K562 treated with DMSO at 1 percent for 12 hours (cell line): ENCODE measurements around the gene C19orf67. TPM values are rescaled to one million over a fixed set of nuclear protein-coding genes. Genes with fewer than 3 reads are reported as not detected.

ENCODE experiments used
- total RNA-seq: library from RNA; unstranded; fragments of 300-600 nt; gene quantifications from 2 replicates; pipeline ENCODE4 v1.2.3, GENCODE V29; 2022; ENCODE audit not compliant: insufficient read depth

The C19orf67 gene
- not detected in 2 replicates for total RNA-seq

DNA sequence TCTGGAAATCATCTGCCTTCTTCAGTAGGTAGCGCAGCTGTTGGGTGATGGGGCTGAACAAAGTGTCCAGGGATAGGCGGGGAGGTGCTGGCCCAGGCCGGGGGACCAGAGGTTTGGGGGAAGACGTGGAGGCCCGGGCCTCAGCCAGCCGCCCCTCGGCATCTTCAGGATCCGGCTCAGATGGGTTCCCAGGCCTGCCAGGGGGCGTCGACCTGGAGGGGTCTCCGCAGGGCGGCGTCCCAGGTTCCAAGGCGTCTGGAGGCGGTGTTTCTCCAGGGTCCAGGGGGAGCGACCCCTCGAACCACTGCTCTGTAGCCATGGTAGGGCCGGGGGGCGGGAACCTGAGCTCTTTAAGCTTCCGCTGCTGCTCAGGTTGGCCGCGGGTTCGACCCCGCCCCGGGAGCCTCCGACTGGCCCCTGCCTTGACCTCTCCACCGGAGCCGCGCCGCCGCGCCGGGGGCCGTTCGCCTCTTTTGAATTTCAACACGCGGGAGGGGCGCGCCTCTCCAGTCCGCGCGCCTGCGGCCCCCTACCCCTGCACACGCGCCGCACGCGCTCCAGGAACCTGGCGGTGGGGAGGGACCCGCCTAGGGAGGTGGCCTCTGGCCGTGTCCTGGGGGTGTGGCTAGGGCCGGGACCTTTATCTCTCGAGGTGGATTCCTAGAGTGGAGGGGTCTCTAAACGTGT, at the start of gene C19orf67:
C19orf67 (minus strand) TSS at position 475 of the 687 bp plus-strand sequence; CDS start at position 319, 156 bp downstream.

DNA sequence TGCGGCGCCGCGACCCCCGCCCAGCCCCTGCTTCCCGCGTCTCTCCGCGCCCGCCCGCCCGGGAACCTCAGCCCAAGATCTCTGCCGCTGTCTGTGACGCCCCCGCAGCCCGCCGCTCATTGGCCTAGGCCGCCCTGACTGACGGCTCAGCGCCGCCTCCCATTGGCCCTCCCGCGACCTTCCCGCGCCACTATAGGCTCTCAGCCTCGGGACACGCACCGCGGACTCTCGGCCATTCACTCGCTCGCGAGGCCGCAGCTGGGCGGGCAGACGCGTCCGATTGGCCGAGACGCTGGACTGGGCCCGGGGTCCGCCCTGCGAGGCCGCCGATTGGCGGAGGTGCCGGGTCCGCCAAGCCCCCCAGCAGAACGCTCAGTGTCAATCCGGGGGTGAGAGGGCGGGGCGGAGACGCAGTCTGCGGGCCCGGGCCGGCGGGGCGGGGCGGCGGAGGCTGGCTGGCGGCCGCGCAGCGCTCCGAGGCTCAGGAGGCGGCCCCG, 32.1 kb upstream of the C19orf67 start, which contains the start of gene PRKACA:
PRKACA (minus strand) TSS at position 95 of the 497 bp plus-strand sequence. CDS start 215 bp downstream, outside the sequence.

DNA sequence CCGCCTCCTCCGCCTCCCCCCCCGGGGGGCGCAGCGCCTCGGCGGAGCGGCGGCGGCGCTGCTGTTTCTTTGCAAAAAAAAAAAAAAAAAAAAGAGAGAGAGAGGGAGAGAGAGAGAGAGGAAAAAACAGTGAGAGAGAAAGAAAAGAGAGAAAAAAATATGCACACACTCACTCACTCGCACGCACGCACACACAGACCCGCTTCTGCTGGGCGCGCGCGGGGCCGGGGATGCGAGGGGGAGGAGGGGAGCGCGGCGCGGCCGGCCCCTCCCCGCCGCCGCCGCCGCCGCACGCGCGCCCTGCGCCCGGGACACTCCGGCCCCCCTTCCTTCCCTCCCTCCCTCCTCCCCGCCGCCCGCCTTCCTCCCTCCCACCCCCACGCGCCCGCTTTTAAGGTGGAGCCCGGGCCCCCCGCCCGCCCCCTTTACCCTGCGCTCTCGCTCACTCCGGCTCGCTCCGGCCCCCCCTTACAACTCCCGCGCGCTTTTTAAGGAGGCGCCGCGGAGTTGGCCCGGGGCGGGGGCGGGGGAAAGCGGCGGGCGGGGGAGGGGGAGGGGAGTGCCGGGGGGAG, 5.0 kb upstream of the C19orf67 start, which contains the start of gene SAMD1:
SAMD1 (minus strand) TSS at position 243 of the 572 bp plus-strand sequence.

DNA sequence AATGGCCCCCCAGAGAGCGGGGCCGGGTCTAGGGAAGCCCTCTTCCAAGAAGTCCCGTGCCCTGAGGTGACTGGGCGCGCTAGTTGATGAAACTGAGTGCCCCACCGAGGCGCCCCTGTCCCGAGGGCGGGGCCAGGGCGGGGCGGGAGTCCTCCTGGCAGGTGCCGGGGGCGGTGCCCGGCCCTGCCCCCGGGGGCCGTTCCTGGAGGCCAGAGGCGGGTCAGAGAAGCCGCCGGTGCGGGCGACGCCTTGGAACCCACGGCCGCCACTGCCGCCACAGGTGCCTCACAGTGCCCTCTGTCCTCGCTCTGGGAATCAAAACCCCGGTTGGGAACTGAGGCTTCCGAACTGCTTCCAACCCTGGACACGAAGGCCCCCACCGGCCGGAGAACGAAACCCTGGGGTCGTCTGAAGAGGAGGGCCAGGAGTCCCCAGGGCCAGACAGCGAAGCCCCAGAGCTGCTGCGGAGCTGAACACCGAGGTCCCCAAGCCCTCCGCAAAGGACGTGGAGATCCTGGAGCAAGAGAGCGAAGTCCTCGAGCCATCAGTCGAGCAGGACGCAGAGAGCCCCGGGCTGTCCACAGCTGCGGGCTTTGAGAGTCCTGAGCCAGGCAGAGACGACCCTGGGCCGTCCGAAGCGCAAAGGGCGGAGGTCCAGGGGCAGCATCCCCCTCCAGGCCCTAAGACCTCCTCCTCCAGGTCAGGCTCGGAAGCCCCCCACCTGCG, 12.9 kb downstream of the C19orf67 start, which contains the start of gene MISP3:
MISP3 (plus strand) TSS at position 252 of the 726 bp plus-strand sequence. CDS start 524 bp downstream, outside the sequence.

DNA sequence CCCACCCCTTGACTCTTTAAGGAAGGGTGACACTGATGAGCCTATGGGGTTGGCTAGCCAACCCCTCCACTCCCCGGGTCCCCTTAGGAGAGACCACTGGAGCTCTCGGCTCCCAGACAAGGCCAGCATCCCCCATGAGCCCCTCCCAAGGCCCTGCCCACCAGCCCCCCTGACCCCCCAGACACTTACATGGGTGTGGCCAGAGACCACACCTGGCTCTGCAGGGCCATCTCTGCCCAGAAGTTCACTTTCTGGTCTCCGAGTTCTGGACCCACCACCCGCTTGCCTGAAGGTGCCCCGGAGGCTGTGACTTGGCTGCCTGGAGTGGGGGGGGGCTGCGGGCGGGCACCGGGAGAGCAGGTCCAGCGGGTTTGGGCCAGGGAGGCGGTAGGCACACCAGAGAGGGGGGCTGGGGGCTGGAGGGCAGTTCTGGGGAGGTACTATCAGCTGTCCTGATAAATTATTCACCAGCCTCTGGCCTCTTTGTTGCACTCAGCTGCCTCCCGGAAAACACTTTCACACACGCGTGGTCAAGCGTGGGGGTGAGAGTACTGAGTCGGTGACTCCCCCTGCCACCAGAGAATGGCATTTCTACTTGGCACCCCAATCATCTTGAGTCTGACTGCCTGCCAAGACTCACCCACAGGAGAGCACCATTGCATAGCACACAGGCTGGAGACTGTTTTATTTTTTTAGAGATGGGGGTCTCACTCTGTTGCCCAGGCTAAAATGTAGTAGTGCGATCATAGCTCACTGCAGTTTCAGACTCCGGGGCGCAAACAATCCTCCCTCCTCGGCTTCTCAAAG, 23.6 kb downstream of the C19orf67 start, which contains the start of gene PALM3:
PALM3 (minus strand) TSS at position 326 of the 807 bp plus-strand sequence; CDS start at position 230, 96 bp downstream.

DNA sequence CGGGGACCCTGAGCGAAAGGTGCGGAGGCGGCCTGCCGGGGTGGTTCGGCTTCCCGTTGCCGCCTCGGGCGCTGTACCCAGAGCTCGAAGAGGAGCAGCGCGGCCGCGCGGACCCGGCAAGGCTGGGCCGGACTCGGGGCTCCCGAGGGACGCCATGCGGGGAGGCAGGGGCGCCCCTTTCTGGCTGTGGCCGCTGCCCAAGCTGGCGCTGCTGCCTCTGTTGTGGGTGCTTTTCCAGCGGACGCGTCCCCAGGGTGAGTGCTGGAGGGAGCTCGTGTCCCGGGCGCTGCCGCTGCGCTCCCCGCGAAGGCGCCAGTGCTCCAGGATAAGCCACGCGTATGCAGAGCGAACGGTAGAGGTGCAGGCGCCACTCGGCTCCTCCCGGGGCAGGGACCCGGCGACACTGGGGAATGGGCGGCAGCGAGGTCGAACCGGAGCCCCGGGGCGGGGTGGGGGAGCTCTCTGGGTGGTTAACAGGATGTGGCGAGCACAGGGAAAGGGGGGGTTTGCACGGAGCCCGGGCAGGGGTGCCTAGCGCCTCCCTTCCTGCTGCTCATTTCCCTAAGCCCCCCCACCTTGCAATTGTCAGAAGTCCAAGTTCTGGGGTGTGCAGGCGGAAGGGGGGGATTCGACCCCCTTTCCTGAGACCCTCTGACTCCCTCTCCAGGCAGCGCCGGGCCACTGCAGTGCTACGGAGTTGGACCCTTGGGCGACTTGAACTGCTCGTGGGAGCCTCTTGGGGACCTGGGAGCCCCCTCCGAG, 53.7 kb downstream of the C19orf67 start, which contains the start of gene IL27RA:
IL27RA (plus strand) TSS at position 44 of the 762 bp plus-strand sequence; CDS start at position 155, 111 bp downstream.

Other genes starting within 250 kb of the C19orf67 start
- not detected in 2 replicates for gene NANOS3, start 208.6 kb downstream of the C19orf67 start, total RNA-seq
- 10.9 and 12.5 TPM in 2 replicates for gene BRME1, start 179.7 kb downstream of the C19orf67 start, total RNA-seq
- gene CC2D1A, start 179.6 kb downstream of the C19orf67 start, total RNA-seq, result 24.9 and 41.3 TPM in 2 replicates
- gene PODNL1, start 147.4 kb downstream of the C19orf67 start, total RNA-seq, result 1.2 and 2.6 TPM in 2 replicates
- 50.7 and 69.3 TPM in 2 replicates for gene DCAF15, start 133.3 kb downstream of the C19orf67 start, total RNA-seq
- gene RFX1, start 79.5 kb downstream of the C19orf67 start, total RNA-seq, result 8.6 and 11.3 TPM in 2 replicates
- gene RLN3, start 57.6 kb downstream of the C19orf67 start, total RNA-seq, result not detected in 2 replicates
- 10.6 and 15.2 TPM in 2 replicates for gene IL27RA, start 54.0 kb downstream of the C19orf67 start, total RNA-seq
- gene PALM3, start 23.7 kb downstream of the C19orf67 start, total RNA-seq, result 1.8 and 2.3 TPM in 2 replicates
- 3.6 and 5.1 TPM in 2 replicates for gene MISP3, start 13.0 kb downstream of the C19orf67 start, total RNA-seq
- 37.9 and 57.0 TPM in 2 replicates for gene SAMD1, start 5.0 kb upstream of the C19orf67 start, total RNA-seq
- 47.4 and 104 TPM in 2 replicates for gene PRKACA, start 32.0 kb upstream of the C19orf67 start, total RNA-seq
- gene ASF1B, start 50.8 kb upstream of the C19orf67 start, total RNA-seq, result 156 and 211 TPM in 2 replicates
- gene ADGRL1, start 120.4 kb upstream of the C19orf67 start, total RNA-seq, result 9.5 and 28.2 TPM in 2 replicates